GM19452 (cell line): ENCODE results near the gene STRA6.

Source experiments
- ATAC-seq: cut with Tn5 transposase; IDR thresholded peaks from one replicate; pipeline ENCODE4 v1.9.1; 2021; ENCODE audit not compliant: unreplicated experiment

STRA6 gene

DNA sequence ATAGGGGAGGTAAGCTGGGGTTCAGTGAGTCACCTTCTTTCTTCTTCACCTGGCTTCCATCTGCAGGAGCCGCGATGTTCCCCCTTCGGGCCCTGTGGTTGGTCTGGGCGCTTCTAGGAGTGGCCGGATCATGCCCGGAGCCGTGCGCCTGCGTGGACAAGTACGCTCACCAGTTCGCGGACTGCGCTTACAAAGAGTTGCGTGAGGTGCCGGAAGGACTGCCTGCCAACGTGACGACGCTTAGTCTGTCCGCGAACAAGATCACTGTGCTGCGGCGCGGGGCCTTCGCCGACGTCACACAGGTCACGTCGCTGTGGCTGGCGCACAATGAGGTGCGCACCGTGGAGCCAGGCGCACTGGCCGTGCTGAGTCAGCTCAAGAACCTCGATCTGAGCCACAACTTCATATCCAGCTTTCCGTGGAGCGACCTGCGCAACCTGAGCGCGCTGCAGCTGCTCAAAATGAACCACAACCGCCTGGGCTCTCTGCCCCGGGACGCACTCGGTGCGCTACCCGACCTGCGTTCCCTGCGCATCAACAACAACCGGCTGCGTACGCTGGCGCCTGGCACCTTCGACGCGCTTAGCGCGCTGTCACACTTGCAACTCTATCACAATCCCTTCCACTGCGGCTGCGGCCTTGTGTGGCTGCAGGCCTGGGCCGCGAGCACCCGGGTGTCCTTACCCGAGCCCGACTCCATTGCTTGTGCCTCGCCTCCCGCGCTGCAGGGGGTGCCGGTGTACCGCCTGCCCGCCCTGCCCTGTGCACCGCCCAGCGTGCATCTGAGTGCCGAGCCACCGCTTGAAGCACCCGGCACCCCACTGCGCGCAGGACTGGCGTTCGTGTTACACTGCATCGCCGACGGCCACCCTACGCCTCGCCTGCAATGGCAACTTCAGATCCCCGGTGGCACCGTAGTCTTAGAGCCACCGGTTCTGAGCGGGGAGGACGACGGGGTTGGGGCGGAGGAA lies 69.6 kb downstream of the STRA6 start:
- ATAC-seq = no peak

DNA sequence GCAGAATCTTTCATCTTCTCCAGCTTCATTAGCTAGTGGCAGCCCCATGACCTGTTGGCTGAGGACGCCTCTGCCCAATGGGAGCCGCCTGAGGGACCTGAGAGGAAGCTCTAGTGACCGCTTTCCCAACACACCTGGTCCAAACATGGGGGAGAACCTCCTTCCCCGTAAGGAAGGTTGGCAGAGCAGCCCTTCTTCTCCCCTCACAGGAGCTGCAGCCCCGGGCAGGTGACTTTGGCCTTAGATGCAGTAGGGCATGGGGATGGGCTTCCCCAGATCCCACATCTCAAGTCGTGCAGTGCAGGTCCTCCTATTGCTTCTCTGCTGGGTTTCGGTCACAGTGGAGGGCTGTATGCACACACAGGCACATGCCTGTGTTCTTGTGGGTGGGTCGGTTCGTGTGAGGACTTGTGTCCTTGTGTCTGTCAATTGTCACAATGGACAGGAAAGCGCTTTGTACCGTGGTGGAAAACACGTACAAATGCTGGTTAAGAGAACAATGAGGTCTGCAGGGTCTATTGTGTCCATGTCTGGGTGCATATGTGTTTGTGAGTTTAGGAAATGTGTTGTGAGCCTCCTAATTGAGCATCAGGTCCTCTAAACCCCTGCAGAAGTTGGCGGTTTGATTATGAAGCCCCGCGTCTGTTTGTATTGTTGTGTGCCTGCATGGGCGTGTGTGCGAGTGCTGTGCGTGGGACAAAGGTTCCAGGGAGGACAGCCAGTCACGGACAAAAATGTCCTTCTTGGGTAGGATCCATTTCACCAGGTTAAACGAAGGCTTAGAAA lies 70.8 kb downstream of the STRA6 start:
- no peak for ATAC-seq

- ATAC-seq = no peak
Observed at GRCh38 chr15:74130849-74131627, 71.5 kb downstream of the STRA6 start.

DNA sequence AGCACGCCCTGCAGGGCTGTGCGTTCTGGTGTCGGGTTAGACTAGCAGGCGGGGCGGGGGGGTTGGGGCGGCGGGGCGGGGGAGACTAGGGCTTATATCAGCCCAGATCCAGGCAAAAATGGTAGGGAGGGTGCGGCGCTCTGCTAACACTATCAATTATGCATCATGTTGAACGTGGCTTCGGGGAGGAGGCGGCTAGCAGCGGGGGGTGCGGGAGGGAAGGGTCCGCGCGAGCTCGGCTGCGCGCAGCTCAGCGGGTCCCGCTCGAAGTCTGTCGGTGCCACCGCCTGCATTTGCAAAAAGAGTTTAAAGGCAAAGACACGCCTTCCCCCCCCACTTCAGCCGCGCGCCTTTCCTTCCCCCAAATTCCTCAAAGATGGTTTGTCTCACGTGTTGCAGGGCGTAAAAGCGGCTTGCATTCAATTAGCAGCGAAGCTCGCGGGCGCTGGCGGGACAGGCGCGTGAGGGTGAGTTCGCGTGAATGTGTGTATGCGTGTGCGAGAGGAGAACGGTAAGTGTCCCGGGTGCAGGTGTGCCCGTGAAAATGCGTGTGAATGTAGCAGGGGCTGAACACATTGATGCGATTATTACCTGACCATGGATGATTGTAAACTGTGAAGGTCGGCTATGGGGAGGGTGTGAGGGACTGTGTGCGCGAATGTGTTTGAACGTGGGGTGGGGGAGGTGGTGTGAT lies 72.3 kb downstream of the STRA6 start, which contains the start of gene ISLR2:
Gene ISLR2 (plus strand): TSS at position 432 of the 694 bp plus-strand sequence. CDS start 2,169 bp downstream, outside the sequence.
- ATAC-seq = no peak

DNA sequence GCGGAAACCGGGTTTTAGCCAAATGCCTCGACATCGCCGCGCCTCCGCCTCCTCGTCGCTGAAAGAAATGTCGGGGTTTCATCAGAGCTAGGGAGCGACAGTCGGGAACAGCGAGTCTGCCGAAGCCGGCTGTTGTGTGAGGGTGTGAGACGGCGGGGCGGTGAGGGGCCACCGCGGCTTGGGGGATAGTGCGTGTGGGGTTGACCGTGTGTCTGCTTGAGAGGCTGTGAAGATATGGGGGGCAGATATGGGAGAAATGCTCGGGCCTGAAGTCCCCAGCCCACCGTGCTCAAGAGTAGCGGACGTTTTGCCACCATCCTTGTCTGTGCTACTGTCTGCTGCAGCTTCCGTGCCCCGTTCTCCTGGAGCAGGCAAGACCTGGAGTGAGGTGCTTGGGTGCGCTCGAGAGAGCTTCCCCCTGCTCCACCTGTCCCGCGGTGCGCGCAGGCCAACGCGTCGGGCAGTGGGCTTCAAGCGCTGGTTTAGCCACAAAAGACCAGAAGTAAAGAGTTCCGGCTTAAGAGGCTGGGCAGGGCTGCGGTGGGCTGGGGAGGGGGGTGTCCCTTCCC lies 72.9 kb downstream of the STRA6 start:
- no peak for ATAC-seq
